GM10248 (cell line): ENCODE results near the gene FGD3.

Source experiments
- CTCF ChIA-PET: fragments of 300-600 bp; sonication (Branson Sonifier 250); formaldehyde crosslinking; extraction: SDS; loops from one replicate; lab custom pipeline; 2021; ENCODE audit warnings: antibody characterized with exemption; lab: Yijun Ruan, JAX
- POLR2A ChIA-PET: fragments of 350-650 bp; sonication (Branson Sonifier 250); formaldehyde crosslinking; extraction: SDS; loops from one replicate; lab custom pipeline; 2020; ENCODE audit warnings: antibody characterized with exemption; lab: Yijun Ruan, JAX
- DNase-seq: peaks from one replicate; pipeline ENCODE4 v3.0.0; 2012; ENCODE audit errors: extremely low spot score
- CTCF ChIP-seq: IDR thresholded peaks from 2 replicates; pipeline ENCODE4 v1.5.1; 2012; ENCODE audit warnings: mild to moderate bottlenecking, low read depth; ENCODE audit errors: extremely low read depth, missing control alignments, control extremely low read depth

FGD3 gene

GRCh38 chr9:92974761-92975755, 27.7 kb downstream of the FGD3 start:
- peak; percentile 8 for DNase-seq
- POLR2A ChIA-PET: no interaction called here
- CTCF ChIA-PET: interaction anchor here (1.1 to 1.6 kb wide), 5 partner anchors 12 to 89 kb away, joined by 3 to 5 read pairs (median 3); no protein-coding TSS in a partner anchor
- no peak for TF ChIP-seq CTCF

- ChIA-PET CTCF (interaction anchor here (1.1 to 1.6 kb wide), 3 partner anchors 22 to 88 kb away, joined by 3 to 5 read pairs (median 3); no protein-coding TSS in a partner anchor), POLR2A (no interaction called here)
- DNase-seq: no peak
- TF ChIP-seq CTCF: no peak
Measured at GRCh38 chr9:92976431-92976830, 29.1 kb downstream of the FGD3 start.

GRCh38 chr9:92977279-92977678, 30.0 kb downstream of the FGD3 start:
- ChIA-PET POLR2A (no interaction called here), CTCF (no interaction called here)
- no peak for TF ChIP-seq CTCF

GRCh38 chr9:92978345-92978875, 31.1 kb downstream of the FGD3 start:
- CTCF ChIA-PET: no interaction called here

More at GRCh38 chr9:92977279-92977678, 30.0 kb downstream of the FGD3 start:
- peak; percentile 12 for DNase-seq

GRCh38 chr9:92979283-92980056, 32.1 kb downstream of the FGD3 start:
- TF ChIP-seq CTCF: no peak
- no peak for DNase-seq
- POLR2A ChIA-PET: interaction anchor here (0.6 kb wide), 1 partner anchor 59 kb away, joined by 5 read pairs; no protein-coding TSS in a partner anchor
- CTCF ChIA-PET: interaction anchor here (1.2 kb wide), 1 partner anchor 11 kb away, joined by 4 read pairs; no protein-coding TSS in a partner anchor

More at GRCh38 chr9:92978345-92978875, 31.1 kb downstream of the FGD3 start:
- no peak for DNase-seq
- POLR2A ChIA-PET: no interaction called here
- no peak for TF ChIP-seq CTCF
